ENCODE results near the gene TMEM222.
A peak's percentile ranks its signal among the peaks of the same experiment; 100 is the strongest.

TMEM222 gene

GRCh38 chr1:27342778-27343638 lies 21.0 kb downstream of the TMEM222 start:
- DNase-seq: no peak

- no peak for DNase-seq
Observed at GRCh38 chr1:27343639-27344025, 21.7 kb downstream of the TMEM222 start.

GRCh38 chr1:27345272-27345671 lies 23.3 kb downstream of the TMEM222 start:
- no peak for DNase-seq

- DNase-seq: no peak
Observed at GRCh38 chr1:27346357-27346756, 24.4 kb downstream of the TMEM222 start.

- no peak for DNase-seq
Observed at GRCh38 chr1:27346991-27347624, 25.1 kb downstream of the TMEM222 start.

- DNase-seq: peak; percentile 5
Observed at GRCh38 chr1:27348861-27349783, 27.2 kb downstream of the TMEM222 start.

- peak; percentile 4 for DNase-seq
Observed at GRCh38 chr1:27349784-27350662, 28.1 kb downstream of the TMEM222 start.

GRCh38 chr1:27350663-27351540 lies 28.9 kb downstream of the TMEM222 start:
- DNase-seq: no peak

- DNase-seq: no peak
Observed at GRCh38 chr1:27351541-27352107, 29.7 kb downstream of the TMEM222 start.

GRCh38 chr1:27353166-27353565 lies 31.2 kb downstream of the TMEM222 start:
- DNase-seq: no peak

GRCh38 chr1:27353629-27354028 lies 31.7 kb downstream of the TMEM222 start:
- no peak for DNase-seq

- DNase-seq: no peak
Observed at GRCh38 chr1:27355683-27356082, 33.7 kb downstream of the TMEM222 start.

GRCh38 chr1:27356277-27356618 lies 34.3 kb downstream of the TMEM222 start:
- DNase-seq: no peak

GRCh38 chr1:27356619-27357280 lies 34.8 kb downstream of the TMEM222 start:
- DNase-seq: no peak

- DNase-seq: peak; percentile 36
Observed at GRCh38 chr1:27357281-27358037, 35.5 kb downstream of the TMEM222 start.

- no peak for DNase-seq
Observed at GRCh38 chr1:27358038-27358927, 36.3 kb downstream of the TMEM222 start.

GRCh38 chr1:27358928-27359313 lies 37.0 kb downstream of the TMEM222 start:
- no peak for DNase-seq

GRCh38 chr1:27359822-27360158 lies 37.8 kb downstream of the TMEM222 start:
- DNase-seq: no peak
